RWPE2 (cell line): ENCODE results near the gene FGF11.

Experiments used
- ATAC-seq: fragments of 200-7000 bp; cut with Tn5 transposase; 3 replicates; pipeline ENCODE4 v1.9.1; 2021; ENCODE audit warnings: low read depth
- DNase-seq: peaks from one replicate; pipeline ENCODE4 v3.0.0-alpha.2; 2020; ENCODE audit warnings: low spot score
- H3K27ac ChIP-seq: fragments of 450-650 bp; 2 replicates; pipeline ENCODE4 v1.5.1; 2017; ENCODE audit warnings: mild to moderate bottlenecking; ENCODE audit not compliant: poor library complexity, severe bottlenecking
- H3K27me3 ChIP-seq: fragments of 250-450 bp; sonication (Bioruptor Pico); 2 replicates; pipeline ENCODE4 v1.5.1; 2021; ENCODE audit warnings: mild to moderate bottlenecking, moderate library complexity; ENCODE audit not compliant: insufficient read depth, poor library complexity, severe bottlenecking
- H3K36me3 ChIP-seq: fragments of 250-450 bp; sonication (Bioruptor Pico); 2 replicates; pipeline ENCODE4 v1.5.1; 2020; ENCODE audit warnings: low read depth, mild to moderate bottlenecking, moderate library complexity
- H3K4me1 ChIP-seq: fragments of 250-450 bp; sonication (Bioruptor Pico); 2 replicates; pipeline ENCODE4 v1.5.1; 2021; ENCODE audit warnings: mild to moderate bottlenecking, moderate library complexity; ENCODE audit not compliant: insufficient read depth, poor library complexity, severe bottlenecking
- H3K4me3 ChIP-seq: fragments of 250-450 bp; sonication (Bioruptor Pico); 2 replicates; pipeline ENCODE4 v1.5.1; 2021; ENCODE audit warnings: mild to moderate bottlenecking, moderate library complexity; ENCODE audit not compliant: severe bottlenecking
- H3K9me3 ChIP-seq: fragments of 250-450 bp; sonication (Bioruptor Pico); 2 replicates; pipeline ENCODE4 v1.5.1; 2021; ENCODE audit warnings: mild to moderate bottlenecking, moderate library complexity; ENCODE audit not compliant: severe bottlenecking
- TF ChIP-seq, protein P1 (sequence below): fragments of 450-650 bp; IDR thresholded peaks from one replicate; pipeline ENCODE4 v1.5.1; 2017; ENCODE audit warnings: mild to moderate bottlenecking, moderate library complexity; ENCODE audit not compliant: poor library complexity, severe bottlenecking

The FGF11 gene

DNA sequence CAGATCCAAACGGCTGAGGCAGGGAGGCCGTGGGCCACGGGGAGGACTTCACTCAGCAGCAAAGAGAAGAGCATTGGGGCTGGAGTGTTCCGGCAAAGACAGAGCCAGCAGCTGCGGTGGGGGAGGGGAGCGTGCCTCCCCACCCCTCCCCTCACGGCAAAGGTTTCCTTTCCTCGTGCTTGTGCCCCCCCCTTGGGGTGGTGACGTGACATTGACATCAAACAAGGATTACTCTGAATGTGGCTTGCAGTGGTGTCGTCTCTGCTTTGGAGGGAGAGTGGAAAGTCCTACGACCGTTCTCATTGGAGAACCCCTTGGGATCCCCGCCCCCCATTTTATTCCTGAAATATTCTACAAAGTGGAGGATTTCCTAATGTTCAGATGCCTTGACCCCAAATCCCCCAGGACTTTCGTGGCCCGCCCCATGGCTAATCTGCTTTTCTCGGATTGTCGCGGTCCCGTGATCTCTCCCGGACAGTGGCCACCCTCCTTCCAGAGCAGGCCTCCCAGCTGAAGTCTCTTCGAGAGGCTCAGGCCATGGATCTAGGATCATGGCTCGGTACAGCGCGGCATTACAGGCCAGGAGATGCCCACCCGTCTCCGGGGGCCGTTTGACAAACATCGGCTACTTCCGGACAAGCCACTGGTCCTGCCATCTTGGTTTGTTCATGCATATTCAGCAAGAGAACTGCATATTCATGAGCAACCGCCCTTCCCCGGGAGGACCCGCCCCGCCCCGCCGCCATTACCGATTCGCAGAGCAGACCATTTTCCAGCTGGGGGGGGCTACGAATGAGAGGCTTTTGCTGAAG lies 44.1 kb downstream of the FGF11 start:
- ATAC-seq: peak; percentile 57

DNA sequence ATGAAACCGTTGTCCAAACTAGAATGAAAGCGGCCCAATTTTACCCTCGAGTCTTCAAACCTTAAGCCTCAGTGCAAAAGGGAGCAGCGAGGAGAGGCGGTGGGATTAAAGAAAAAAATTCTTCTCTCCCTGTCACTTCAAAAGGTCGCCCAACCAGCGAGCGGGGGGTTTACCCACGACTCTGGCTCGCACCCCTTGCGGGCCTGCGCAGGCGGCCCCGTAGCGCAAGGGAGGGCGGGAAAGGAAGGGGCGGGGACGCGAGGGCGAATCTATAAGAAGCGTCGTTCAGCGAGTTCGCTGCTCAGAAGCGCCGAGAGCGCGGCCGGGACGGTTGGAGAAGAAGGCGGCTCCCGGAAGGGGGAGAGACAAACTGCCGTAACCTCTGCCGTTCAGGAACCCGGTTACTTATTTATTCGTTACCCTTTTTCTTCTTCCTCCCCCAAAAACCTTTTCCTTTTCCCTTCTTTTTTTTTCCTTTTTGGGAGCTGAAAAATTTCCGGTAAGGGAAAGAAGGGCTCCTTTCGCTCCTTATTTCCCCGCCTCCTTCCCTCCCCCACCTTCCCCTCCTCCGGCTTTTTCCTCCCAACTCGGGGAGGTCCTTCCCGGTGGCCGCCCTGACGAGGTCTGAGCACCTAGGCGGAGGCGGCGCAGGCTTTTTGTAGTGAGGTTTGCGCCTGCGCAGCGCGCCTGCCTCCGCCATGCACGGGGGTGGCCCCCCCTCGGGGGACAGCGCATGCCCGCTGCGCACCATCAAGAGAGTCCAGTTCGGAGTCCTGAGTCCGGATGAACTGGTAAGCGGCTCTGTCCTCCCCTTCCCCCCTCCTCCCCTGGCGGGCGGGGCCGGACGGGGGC lies 45.0 kb downstream of the FGF11 start, which contains the start of gene POLR2A:
POLR2A (plus strand) TSS at position 300 of the 852 bp plus-strand sequence.
- Histone ChIP-seq H3K9me3 (no peaks in the 10 kb centered on the region), H3K36me3 (0 out of 2 replicates have a peak, but pooled peaks cover 3% of the 10 kb centered on the region), H3K27ac (peak within 1 kb of the TSS; percentile 84), H3K27me3 (no peaks in the 10 kb centered on the region), H3K4me3 (peak within 1 kb of the TSS; percentile 72), H3K4me1 (peaks cover 14% of the 10 kb centered on the region)
- TF ChIP-seq, protein P1, sequence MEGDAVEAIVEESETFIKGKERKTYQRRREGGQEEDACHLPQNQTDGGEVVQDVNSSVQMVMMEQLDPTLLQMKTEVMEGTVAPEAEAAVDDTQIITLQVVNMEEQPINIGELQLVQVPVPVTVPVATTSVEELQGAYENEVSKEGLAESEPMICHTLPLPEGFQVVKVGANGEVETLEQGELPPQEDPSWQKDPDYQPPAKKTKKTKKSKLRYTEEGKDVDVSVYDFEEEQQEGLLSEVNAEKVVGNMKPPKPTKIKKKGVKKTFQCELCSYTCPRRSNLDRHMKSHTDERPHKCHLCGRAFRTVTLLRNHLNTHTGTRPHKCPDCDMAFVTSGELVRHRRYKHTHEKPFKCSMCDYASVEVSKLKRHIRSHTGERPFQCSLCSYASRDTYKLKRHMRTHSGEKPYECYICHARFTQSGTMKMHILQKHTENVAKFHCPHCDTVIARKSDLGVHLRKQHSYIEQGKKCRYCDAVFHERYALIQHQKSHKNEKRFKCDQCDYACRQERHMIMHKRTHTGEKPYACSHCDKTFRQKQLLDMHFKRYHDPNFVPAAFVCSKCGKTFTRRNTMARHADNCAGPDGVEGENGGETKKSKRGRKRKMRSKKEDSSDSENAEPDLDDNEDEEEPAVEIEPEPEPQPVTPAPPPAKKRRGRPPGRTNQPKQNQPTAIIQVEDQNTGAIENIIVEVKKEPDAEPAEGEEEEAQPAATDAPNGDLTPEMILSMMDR: no peak
- peak; percentile 93 for DNase-seq
- ATAC-seq: peak; percentile 66

More for the DNA sequence above, 44.1 kb downstream of the FGF11 start:
- DNase-seq: peak; percentile 89
- Histone ChIP-seq H3K4me3 (peak overlapping the region; percentile 72), H3K36me3 (0 out of 2 replicates have a peak, but pooled peaks cover 3% of the 10 kb centered on the region), H3K27me3 (no peaks in the 10 kb centered on the region), H3K27ac (peak overlapping the region; percentile 84), H3K4me1 (peaks cover 14% of the 10 kb centered on the region), H3K9me3 (no peaks in the 10 kb centered on the region)
- TF ChIP-seq, protein P1: no peak

DNA sequence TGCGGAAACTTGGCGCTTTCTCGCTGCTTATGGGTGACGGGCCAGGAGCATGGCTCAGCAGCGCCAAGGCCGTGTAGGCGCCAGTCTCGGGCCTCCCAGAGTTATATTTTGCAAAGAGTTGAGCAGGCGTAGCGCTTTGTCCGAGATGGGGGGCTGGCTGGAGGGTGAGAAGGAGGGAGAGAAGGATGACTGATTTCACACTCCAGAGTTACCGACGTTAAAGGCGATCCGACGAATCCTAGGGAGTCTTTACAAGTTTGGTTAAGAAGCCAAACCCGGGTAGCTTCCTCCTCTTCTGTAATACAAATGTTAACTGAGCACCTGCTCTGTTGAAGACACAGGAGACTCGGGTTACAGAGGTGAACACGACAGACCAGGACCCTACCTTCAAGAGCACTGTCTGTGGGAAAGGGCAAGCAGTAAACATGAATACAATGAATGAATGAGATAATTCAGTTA lies 45.6 kb downstream of the FGF11 start:
- 0 out of 2 replicates have a peak, but pooled peaks cover 4% of the 10 kb centered on the region for H3K36me3 ChIP-seq
- TF ChIP-seq, protein P1: peak; percentile 19
- H3K27me3 ChIP-seq: no peaks in the 10 kb centered on the region
- H3K27ac ChIP-seq: peak overlapping the region; percentile 84
- ATAC-seq (peak; percentile 1; the same call in 2 of the 3 replicates), DNase-seq (no peak)
- no peaks in the 10 kb centered on the region for H3K9me3 ChIP-seq
- peak overlapping the region; percentile 72 for H3K4me3 ChIP-seq
- peaks cover 14% of the 10 kb centered on the region for H3K4me1 ChIP-seq

DNA sequence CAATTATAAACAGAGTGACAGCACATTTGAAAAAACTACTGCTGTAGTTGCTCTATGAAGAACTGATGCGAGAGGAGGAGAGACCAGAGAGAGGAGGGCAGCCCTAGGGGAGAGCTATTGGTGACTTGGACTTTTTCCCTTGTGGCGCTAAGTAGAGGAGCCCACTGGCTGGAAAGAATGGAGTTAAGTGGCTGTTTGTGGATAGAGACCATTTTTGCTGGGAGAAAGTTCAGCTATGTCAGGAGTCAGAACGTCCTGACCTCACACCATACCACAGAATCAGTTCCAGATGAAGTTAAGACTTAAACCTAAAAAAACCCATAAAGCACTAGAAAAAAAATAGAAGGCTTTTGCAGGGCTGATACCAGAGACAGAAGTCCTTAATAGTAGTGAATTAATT lies 46.9 kb downstream of the FGF11 start:
- Histone ChIP-seq H3K36me3 (peaks cover 16% of the 10 kb centered on the region), H3K9me3 (no peaks in the 10 kb centered on the region), H3K27me3 (no peaks in the 10 kb centered on the region), H3K4me1 (peaks cover 14% of the 10 kb centered on the region), H3K27ac (peak overlapping the region; percentile 84), H3K4me3 (peak overlapping the region; percentile 72)
- TF ChIP-seq, protein P1: no peak
- ATAC-seq: no peak
- DNase-seq: no peak
